IPS-18a (cell line): ENCODE results near the gene GHRHR.

ENCODE experiments used
- H3K27ac ChIP-seq: one replicate; pipeline ENCODE4 v1.5.1; 2013; ENCODE audit warnings: low read length
- H3K27me3 ChIP-seq: one replicate; pipeline ENCODE4 v1.6.1; 2013; ENCODE audit warnings: mild to moderate bottlenecking, low read length; ENCODE audit not compliant: control insufficient read depth, insufficient read depth
- H3K36me3 ChIP-seq: one replicate; pipeline ENCODE4 v1.6.1; 2013; ENCODE audit warnings: low read depth, low read length; ENCODE audit not compliant: control insufficient read depth
- H3K4me1 ChIP-seq: one replicate; pipeline ENCODE4 v1.6.1; 2013; ENCODE audit warnings: low read depth, low read length; ENCODE audit not compliant: control insufficient read depth
- H3K4me3 ChIP-seq: one replicate; pipeline ENCODE4 v1.5.1; 2013; ENCODE audit warnings: low read length
- H3K9ac ChIP-seq: one replicate; pipeline ENCODE4 v1.6.1; 2013; ENCODE audit warnings: mild to moderate bottlenecking, low read length, moderate library complexity
- H3K9me3 ChIP-seq: one replicate; pipeline ENCODE4 v1.6.1; 2013; ENCODE audit warnings: low read depth, low read length; ENCODE audit not compliant: control insufficient read depth

The GHRHR gene

GRCh38 chr7:30929686-30930085, 34.1 kb upstream of the GHRHR start:
- Histone ChIP-seq H3K36me3 (no peaks in the 10 kb centered on the region), H3K27me3 (peaks cover 8% of the 10 kb centered on the region), H3K9ac (no peak overlapping the region), H3K9me3 (no peaks in the 10 kb centered on the region), H3K4me3 (no peak overlapping the region), H3K27ac (no peak overlapping the region), H3K4me1 (peaks cover 9% of the 10 kb centered on the region)

- no peak overlapping the region for H3K4me3 ChIP-seq
- no peak overlapping the region for H3K27ac ChIP-seq
- no peak overlapping the region for H3K9ac ChIP-seq
- H3K27me3 ChIP-seq, result peaks cover 10% of the 10 kb centered on the region
- H3K36me3 ChIP-seq, result no peaks in the 10 kb centered on the region
- no peaks in the 10 kb centered on the region for H3K9me3 ChIP-seq
- peaks cover 9% of the 10 kb centered on the region for H3K4me1 ChIP-seq
Measured at GRCh38 chr7:30930621-30931020, 33.1 kb upstream of the GHRHR start.

GRCh38 chr7:30931161-30931928, 32.4 kb upstream of the GHRHR start:
- H3K9me3 ChIP-seq, result no peaks in the 10 kb centered on the region
- no peak overlapping the region for H3K4me3 ChIP-seq
- no peak overlapping the region for H3K9ac ChIP-seq
- H3K4me1 ChIP-seq, result peaks cover 9% of the 10 kb centered on the region
- no peaks in the 10 kb centered on the region for H3K36me3 ChIP-seq
- no peak overlapping the region for H3K27ac ChIP-seq
- peaks cover 10% of the 10 kb centered on the region for H3K27me3 ChIP-seq

- Histone ChIP-seq H3K36me3 (no peaks in the 10 kb centered on the region), H3K9me3 (no peaks in the 10 kb centered on the region), H3K27me3 (peaks cover 10% of the 10 kb centered on the region), H3K4me3 (no peak overlapping the region), H3K9ac (no peak overlapping the region), H3K4me1 (peaks cover 9% of the 10 kb centered on the region), H3K27ac (no peak overlapping the region)
Measured at GRCh38 chr7:30931929-30932540, 31.7 kb upstream of the GHRHR start.

GRCh38 chr7:30932562-30932961, 31.2 kb upstream of the GHRHR start:
- Histone ChIP-seq H3K4me3 (no peak overlapping the region), H3K4me1 (peaks cover 9% of the 10 kb centered on the region), H3K27me3 (peaks cover 10% of the 10 kb centered on the region)

GRCh38 chr7:30933124-30933974, 30.4 kb upstream of the GHRHR start:
- H3K27ac ChIP-seq, result no peak overlapping the region
- H3K4me1 ChIP-seq, result peaks cover 9% of the 10 kb centered on the region
- no peaks in the 10 kb centered on the region for H3K9me3 ChIP-seq
- H3K27me3 ChIP-seq, result peaks cover 10% of the 10 kb centered on the region
- H3K4me3 ChIP-seq, result no peak overlapping the region
- no peak overlapping the region for H3K9ac ChIP-seq
- H3K36me3 ChIP-seq, result no peaks in the 10 kb centered on the region

More at GRCh38 chr7:30932562-30932961, 31.2 kb upstream of the GHRHR start:
- Histone ChIP-seq H3K9ac (no peak overlapping the region), H3K36me3 (no peaks in the 10 kb centered on the region), H3K9me3 (no peaks in the 10 kb centered on the region), H3K27ac (no peak overlapping the region)

- H3K4me3 ChIP-seq, result no peak overlapping the region
- peaks cover 9% of the 10 kb centered on the region for H3K4me1 ChIP-seq
- H3K27me3 ChIP-seq, result peaks cover 10% of the 10 kb centered on the region
- no peak overlapping the region for H3K9ac ChIP-seq
- no peak overlapping the region for H3K27ac ChIP-seq
- H3K9me3 ChIP-seq, result no peaks in the 10 kb centered on the region
- no peaks in the 10 kb centered on the region for H3K36me3 ChIP-seq
Measured at GRCh38 chr7:30934225-30934624, 29.5 kb upstream of the GHRHR start.

- no peaks in the 10 kb centered on the region for H3K36me3 ChIP-seq
Measured at GRCh38 chr7:30934732-30935568, 28.8 kb upstream of the GHRHR start.

GRCh38 chr7:30935569-30935877, 28.2 kb upstream of the GHRHR start:
- Histone ChIP-seq H3K4me1 (peaks cover 9% of the 10 kb centered on the region), H3K27ac (no peak overlapping the region), H3K9me3 (no peaks in the 10 kb centered on the region), H3K9ac (no peak overlapping the region), H3K36me3 (no peaks in the 10 kb centered on the region), H3K27me3 (peaks cover 10% of the 10 kb centered on the region), H3K4me3 (no peak overlapping the region)

More at GRCh38 chr7:30934732-30935568, 28.8 kb upstream of the GHRHR start:
- Histone ChIP-seq H3K4me1 (peaks cover 9% of the 10 kb centered on the region), H3K27ac (no peak overlapping the region), H3K9me3 (no peaks in the 10 kb centered on the region), H3K4me3 (no peak overlapping the region), H3K9ac (no peak overlapping the region), H3K27me3 (peaks cover 10% of the 10 kb centered on the region)

GRCh38 chr7:30936650-30937245, 27.0 kb upstream of the GHRHR start:
- no peak overlapping the region for H3K27ac ChIP-seq
- H3K27me3 ChIP-seq, result peaks cover 13% of the 10 kb centered on the region
- H3K9ac ChIP-seq, result no peak overlapping the region
- no peaks in the 10 kb centered on the region for H3K9me3 ChIP-seq
- H3K4me3 ChIP-seq, result no peak overlapping the region
- no peaks in the 10 kb centered on the region for H3K36me3 ChIP-seq
- H3K4me1 ChIP-seq, result peaks cover 9% of the 10 kb centered on the region

GRCh38 chr7:30937416-30937815, 26.3 kb upstream of the GHRHR start:
- H3K36me3 ChIP-seq, result no peaks in the 10 kb centered on the region
- no peaks in the 10 kb centered on the region for H3K9me3 ChIP-seq
- no peak overlapping the region for H3K4me3 ChIP-seq
- peaks cover 13% of the 10 kb centered on the region for H3K27me3 ChIP-seq
- H3K4me1 ChIP-seq, result peaks cover 9% of the 10 kb centered on the region
- H3K27ac ChIP-seq, result no peak overlapping the region
- H3K9ac ChIP-seq, result no peak overlapping the region
